DOHH2 (cell line): ENCODE data around the gene SLC25A22.

ENCODE experiments used
- H3F3A ChIP-seq: fragments of 200-600 bp; sonication (generic), shearing (Covaris generic); 2 replicates; pipeline ENCODE4 v1.6.0; 2016; ENCODE audit warnings: antibody characterized with exemption, mild to moderate bottlenecking; ENCODE audit not compliant: control insufficient read depth, insufficient read depth
- H3K27ac ChIP-seq: fragments of 200-600 bp; sonication (generic); 2 replicates; pipeline ENCODE4 v1.5.1; 2014; ENCODE audit warnings: low read depth, mild to moderate bottlenecking, low read length, moderate library complexity
- H3K27me3 ChIP-seq: fragments of 200-600 bp; sonication (generic); 2 replicates; pipeline ENCODE4 v1.6.1; 2014; ENCODE audit warnings: mild to moderate bottlenecking, low read length, mixed read lengths; ENCODE audit not compliant: control insufficient read depth
- H3K36me3 ChIP-seq: fragments of 200-600 bp; sonication (generic); 2 replicates; pipeline ENCODE4 v1.6.1; 2014; ENCODE audit warnings: mild to moderate bottlenecking, low read length, moderate library complexity, mixed read lengths; ENCODE audit not compliant: control insufficient read depth
- H3K4me1 ChIP-seq: fragments of 200-600 bp; sonication (generic); 2 replicates; pipeline ENCODE4 v1.6.1; 2014; ENCODE audit warnings: mild to moderate bottlenecking, low read length, mixed read lengths; ENCODE audit not compliant: control insufficient read depth
- H3K4me2 ChIP-seq: fragments of 200-600 bp; sonication (generic); 2 replicates; pipeline ENCODE4 v1.6.0; 2014; ENCODE audit warnings: mild to moderate bottlenecking, low read length, moderate library complexity
- H3K4me3 ChIP-seq: fragments of 200-600 bp; sonication (generic); 2 replicates; pipeline ENCODE4 v1.5.1; 2014; ENCODE audit warnings: mild to moderate bottlenecking, low read length, mixed read lengths
- H3K79me2 ChIP-seq: fragments of 200-600 bp; sonication (generic); 2 replicates; pipeline ENCODE4 v1.6.1; 2014; ENCODE audit warnings: mild to moderate bottlenecking, low read length, mixed read lengths; ENCODE audit not compliant: control insufficient read depth
- H3K9me2 ChIP-seq: fragments of 200-600 bp; sonication (generic); replicated peaks from 2 replicates; pipeline ENCODE4 v1.6.1; 2014; ENCODE audit warnings: mild to moderate bottlenecking, low read length, mixed read lengths; ENCODE audit not compliant: control insufficient read depth
- H3K9me3 ChIP-seq: fragments of 200-600 bp; sonication (generic); 2 replicates; pipeline ENCODE4 v1.6.1; 2014; ENCODE audit warnings: antibody characterized with exemption, low read length, mixed read lengths; ENCODE audit not compliant: control insufficient read depth, insufficient read depth
- H4K20me1 ChIP-seq: fragments of 200-600 bp; sonication (generic); 2 replicates; pipeline ENCODE4 v1.6.0; 2014; ENCODE audit warnings: low read depth, mild to moderate bottlenecking, antibody characterized with exemption, low read length, moderate library complexity; ENCODE audit not compliant: control insufficient read depth, insufficient read depth
- CTCF ChIP-seq: fragments of 200-600 bp; sonication (generic); IDR thresholded peaks from one replicate; pipeline ENCODE4 v1.5.1; 2014; ENCODE audit warnings: antibody characterized with exemption, mild to moderate bottlenecking, low read depth, low read length; ENCODE audit not compliant: poor library complexity, severe bottlenecking

The SLC25A22 gene

GRCh38 chr11:742156-742546 lies 55.9 kb downstream of the SLC25A22 start:
- Histone ChIP-seq H3K27ac (no peak overlapping the region), H3K36me3 (no peaks in the 10 kb centered on the region), H4K20me1 (no peaks in the 10 kb centered on the region), H3K9me3 (no peaks in the 10 kb centered on the region), H3K9me2 (no peaks in the 10 kb centered on the region), H3K79me2 (no peaks in the 10 kb centered on the region), H3K4me1 (peaks cover 14% of the 10 kb centered on the region), H3F3A (peaks cover 4% of the 10 kb centered on the region), H3K27me3 (peaks cover 13% of the 10 kb centered on the region), H3K4me2 (no peak overlapping the region), H3K4me3 (no peak overlapping the region)
- TF ChIP-seq CTCF = no peak
